ENCODE measurements around the gene CD96.

DNA sequence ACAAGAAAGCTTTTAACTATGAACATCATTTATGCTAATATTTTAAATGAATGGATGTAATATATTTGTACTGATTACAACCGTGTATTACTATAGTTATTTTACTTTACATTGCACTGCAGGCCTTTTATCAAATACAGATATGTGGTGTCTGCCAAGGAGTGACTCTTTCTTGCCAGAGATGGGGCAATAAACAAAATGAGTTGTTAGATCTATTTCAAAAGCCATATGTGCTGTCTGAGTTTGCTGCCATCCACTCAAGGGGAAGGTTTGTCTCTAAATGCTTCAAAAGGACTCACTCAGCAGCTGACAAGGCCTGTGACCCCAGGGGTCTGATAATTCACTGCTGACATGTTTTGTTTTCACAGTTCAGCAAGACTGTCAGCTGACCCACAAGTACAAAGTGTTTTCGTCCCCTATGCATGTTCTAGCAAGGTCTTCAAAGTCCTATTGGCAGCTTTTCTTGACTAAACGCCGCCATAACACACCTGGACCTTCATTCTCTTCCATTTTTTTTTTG is 94.4 kb downstream of the CD96 start:
- no peak for TF ChIP-seq CTCF (IDR thresholded peaks at IDR 0.05)
- TF ChIP-seq POLR2A (IDR thresholded peaks at IDR 0.05): no peak

All from ovary (tissue), 3 donors.